ENCODE results near the gene ATG16L2.
A peak's percentile ranks its signal among the peaks of the same experiment; 100 is the strongest.
"Not testable (repeated sequence)": the region's sequence is repeated elsewhere in the genome, so short reads cannot be mapped to it uniquely, and the experiment has no call there.

Gene ATG16L2

GRCh38 chr11:72807021-72807693, 7.1 kb upstream of the ATG16L2 start:
- no peak for DNase-seq

GRCh38 chr11:72807792-72808191, 6.4 kb upstream of the ATG16L2 start:
- no peak for DNase-seq

GRCh38 chr11:72808331-72808798, 5.8 kb upstream of the ATG16L2 start:
- DNase-seq: no peak

GRCh38 chr11:72811686-72812085, 2.5 kb upstream of the ATG16L2 start:
- DNase-seq: not testable (repeated sequence)

DNA sequence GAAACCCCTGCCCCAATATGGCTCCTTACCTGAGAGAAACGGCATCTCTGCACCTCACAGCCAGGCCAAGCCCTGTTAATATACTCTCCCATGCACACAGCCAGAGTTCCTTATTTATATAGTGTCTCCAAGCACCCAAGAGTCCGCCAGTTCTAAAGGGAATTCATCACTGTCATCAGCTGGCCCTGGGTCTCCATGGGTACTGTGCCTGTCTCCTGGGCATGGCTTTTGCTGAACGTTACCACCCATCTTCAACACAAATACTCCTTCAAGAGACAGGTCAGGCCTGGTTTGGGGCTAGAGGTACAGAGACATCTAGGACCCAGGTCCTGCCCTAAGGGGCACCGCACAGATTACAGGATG, 1.6 kb upstream of the ATG16L2 start:
- DNase-seq: no peak

GRCh38 chr11:72812967-72813739, 1.1 kb upstream of the ATG16L2 start:
- DNase-seq: peak; percentile 62 to 64

DNA sequence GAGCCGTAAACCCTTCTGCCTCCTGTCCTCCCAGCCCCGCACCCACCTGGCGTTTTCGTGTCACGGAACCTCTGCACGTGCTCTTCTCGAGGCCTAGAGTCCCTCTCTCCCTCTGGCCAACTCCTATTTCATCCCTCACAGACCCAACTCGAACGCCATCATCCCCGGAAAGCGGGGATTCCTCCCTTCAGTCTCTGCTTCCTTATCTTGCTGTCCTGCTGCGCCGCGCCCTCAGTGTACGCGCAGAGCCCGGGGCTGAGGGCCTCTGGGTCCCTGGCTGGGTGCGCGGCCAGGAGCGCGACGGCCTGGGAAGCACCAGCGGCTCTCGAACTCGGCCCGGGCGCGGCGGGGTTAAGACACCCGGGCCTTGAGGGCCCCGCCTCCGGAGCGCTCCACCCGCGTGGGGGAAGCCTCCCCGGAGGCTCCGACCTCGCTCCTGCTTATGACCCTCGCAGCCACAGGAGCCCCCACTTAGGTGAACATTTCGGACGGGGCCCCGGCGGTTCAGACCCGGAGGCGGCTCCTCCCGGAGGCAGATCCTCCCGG, 398 bp upstream of the ATG16L2 start:
- DNase-seq: peak; percentile 81 to 87

GRCh38 chr11:72815110-72815618, 953 bp downstream of the ATG16L2 start:
- DNase-seq: no peak

DNA sequence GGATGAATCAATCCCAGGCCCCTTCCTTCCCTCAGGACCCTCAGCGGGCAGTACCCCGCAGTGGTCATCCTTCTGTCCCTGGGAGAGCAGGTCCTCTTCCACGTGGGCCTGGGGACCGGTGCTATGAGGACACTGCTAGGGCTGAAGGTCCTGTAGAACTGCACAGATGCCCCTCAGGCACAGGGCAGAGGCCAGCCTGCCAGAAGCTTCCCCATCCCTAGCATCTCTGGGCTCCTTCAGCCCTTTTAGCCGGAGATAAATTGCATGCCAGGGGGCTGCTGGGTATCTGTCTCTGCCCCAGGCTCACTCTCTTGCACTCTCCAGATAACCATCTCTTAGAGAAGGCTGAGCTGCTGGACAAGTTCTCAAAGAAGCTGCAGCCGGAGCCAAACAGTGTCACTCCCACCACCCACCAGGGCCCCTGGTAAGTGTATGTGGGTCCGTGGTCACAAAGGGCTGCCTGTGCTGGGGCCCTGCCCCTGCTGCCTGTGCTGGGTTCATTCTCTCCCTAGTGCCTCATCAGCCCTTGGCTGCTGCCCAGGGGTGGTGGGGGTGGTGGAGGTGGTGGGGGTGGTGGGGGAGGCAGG, 2.3 kb downstream of the ATG16L2 start:
- DNase-seq: no peak

- no peak for DNase-seq
Observed at GRCh38 chr11:72817966-72818365, 3.8 kb downstream of the ATG16L2 start.

DNA sequence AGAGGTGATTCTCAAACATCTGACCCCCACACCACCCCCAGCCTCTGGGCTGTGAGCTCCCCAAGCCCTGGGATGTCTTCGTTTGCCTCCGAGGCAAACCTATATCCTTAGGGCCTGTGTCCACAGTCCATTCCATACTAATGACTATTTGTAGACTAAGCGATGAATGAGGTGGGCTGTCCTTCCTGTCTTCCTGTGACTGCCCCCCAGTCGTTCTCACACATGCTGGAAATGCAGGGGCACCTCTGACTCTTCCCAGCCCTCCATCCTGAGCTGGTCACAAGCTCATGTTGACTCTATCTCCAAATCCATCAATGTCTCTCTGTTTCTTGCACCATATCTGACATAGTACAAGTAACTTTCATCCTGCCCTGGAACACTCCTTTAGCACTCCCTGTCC, 4.8 kb downstream of the ATG16L2 start:
- DNase-seq: no peak

- no peak for DNase-seq
Observed at GRCh38 chr11:72820439-72821139, 6.4 kb downstream of the ATG16L2 start.

DNA sequence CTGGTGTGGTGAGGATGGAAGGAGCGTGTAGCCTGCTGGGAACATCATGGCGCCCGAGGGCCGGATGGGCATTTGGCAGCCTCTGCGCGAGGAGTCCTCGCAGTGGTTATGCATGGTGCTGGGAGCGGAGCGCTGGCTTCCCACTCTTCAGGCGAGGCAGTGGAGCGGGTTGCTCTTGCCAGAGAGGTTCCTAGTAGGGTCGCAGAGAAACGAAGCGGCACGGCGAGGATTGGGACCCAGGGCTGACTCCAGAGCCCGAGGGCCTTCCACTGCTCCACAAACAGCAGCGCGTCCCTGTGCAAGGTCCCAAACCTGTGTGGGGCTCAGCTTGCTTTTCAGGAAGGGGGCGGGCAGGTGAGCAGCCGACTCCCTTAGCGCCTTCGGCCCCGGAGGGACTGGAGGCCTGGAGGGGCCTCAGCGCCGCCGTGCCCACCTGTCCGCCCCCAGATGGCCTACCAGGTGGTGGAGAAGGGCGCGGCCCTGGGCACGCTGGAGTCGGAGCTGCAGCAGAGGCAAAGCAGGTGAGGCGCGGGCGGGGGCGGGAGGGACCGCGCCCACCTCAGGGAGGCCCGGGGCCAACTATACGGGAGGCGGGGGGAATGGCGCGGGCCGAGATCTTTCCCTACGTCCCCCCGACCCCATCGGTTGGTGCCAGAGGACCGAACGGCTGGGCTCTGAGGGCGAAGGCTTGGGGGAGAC, 7.2 kb downstream of the ATG16L2 start:
- no peak for DNase-seq

DNA sequence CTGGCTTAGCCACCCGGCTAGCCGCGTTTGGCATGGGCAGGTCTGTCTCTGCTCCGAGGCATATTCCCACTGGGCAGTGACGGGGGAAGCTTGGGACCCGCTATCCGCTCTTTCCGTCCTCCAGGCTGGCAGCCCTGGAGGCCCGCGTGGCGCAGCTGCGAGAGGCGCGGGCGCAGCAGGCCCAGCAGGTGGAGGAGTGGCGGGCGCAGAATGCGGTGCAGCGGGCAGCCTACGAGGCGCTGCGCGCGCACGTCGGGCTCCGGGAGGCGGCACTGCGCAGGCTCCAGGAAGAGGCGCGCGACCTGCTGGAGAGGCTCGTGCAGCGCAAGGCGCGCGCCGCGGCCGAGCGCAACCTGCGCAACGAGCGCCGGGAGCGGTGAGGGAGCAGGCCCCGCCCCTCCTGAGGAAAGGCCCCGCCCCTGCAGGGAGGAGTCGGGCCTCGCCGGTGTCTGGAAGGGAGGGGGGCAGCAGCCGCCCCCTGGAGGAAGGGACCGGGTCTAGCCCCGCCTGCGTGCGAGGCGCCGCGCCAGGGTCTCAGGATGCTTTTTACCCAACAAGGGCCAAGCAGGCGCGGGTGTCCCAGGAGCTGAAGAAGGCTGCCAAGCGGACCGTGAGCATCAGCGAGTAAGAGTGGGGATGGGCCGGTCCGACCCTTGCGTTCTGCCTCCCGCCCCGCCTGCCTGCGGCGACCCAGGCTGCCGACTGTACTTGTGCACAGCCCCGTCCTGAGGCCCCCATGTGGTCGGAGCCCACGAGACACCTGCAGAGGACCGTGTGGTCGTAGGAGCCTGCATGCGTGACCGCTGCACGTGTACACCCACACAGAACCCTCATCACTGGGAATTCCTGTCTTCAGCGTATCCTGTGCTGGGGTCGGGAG, 7.9 kb downstream of the ATG16L2 start:
- peak; percentile 87 to 92 for DNase-seq

DNA sequence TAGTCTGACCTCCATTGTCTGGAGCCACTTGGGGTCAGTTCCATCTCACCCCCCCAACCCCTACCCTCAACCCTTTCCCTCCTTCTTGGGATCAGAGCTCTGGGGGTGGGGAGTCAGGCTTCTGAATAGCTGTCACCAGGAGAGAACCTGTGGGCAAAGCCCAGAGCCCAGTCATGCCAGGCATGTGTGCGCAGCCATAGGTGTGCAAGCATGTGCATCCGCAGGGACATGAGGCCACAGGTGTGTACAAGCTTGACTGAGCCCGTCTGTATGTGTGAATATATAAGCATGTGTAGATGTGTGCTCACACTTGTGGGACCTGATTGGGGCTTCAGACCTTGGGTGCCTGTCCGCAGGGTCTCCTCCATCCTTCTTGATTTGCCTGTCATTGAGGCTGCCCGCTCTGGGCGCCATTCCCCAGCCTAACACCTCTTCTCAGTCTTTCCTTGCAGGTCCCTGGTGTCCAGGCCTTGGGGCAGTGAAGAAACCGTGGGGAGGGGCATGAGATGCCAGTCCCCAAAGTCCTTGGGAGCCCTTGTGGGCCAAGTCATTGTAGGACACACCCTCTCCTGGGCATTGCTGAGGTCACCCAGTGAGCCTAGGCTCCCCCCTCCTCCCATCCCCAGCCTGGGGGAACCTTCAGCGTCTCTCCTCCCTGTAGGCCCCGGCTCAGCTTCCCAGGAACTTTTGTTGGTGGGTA, 9.0 kb downstream of the ATG16L2 start:
- DNase-seq: no peak

- no peak for DNase-seq
Observed at GRCh38 chr11:72824020-72824419, 9.8 kb downstream of the ATG16L2 start.

DNA sequence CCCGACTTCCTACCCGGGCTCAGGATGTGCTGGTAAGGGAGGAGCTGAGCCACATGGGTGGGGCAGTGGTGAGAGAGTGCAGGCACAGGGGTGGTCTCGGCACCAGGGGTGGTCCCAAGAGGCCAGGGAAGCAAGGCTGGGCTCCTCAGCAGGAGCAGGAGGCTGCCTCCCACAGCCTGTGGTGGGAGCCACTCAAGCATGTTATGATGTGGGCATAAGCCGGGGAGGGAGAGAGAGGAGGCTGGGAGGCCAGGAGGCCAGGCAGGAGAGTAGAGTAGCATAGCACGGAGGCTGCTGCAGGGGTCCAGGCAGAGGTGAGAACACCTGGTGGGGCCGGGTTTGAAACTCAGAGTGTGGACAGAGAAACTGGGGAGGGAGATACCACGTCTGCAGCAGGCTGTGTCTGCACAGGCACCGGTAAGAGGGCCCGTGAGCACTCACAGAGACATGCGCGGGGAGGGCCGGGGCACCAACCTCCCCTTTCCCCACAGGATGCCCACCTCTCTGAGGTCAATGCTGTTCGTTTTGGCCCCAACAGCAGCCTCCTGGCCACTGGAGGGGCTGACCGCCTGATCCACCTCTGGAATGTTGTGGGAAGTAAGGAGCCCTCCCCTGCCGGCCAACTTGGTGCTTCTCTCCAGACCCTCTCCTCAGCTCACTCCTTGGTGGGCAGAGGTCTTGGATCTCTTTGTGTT, 10.7 kb downstream of the ATG16L2 start:
- DNase-seq: no peak

DNA sequence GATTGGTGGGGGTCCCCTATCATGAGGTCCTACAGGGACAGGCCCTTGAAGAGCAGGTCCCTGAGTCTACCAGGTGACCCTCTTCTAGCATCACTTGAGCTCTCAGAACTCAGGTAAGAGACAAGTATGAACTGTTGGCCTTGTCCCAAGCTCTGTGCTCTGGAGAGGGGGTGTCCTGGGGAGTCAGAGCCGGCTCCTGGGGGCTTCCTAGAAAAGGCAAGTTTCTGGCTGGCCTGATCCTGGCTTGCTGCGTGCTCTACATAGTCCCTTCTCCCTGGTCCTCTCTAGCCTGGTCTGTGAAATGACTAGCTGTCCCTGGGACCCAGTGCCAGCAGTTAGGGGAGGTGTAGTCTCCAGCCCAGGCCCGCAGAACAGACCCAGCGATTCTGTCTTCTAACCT, 11.4 kb downstream of the ATG16L2 start:
- no peak for DNase-seq

GRCh38 chr11:72826191-72826941, 12.2 kb downstream of the ATG16L2 start:
- no peak for DNase-seq
